Loucy (cell line): ENCODE measurements around the gene HMGN5.
A peak's percentile ranks its signal among the peaks of the same experiment; 100 is the strongest.

ENCODE experiments used
- H2AFZ ChIP-seq: fragments of 200-600 bp; sonication (generic); 2 replicates; pipeline ENCODE4 v1.6.0; 2016; ENCODE audit warnings: antibody characterized with exemption, mild to moderate bottlenecking, low read length, moderate library complexity
- H3F3A ChIP-seq: fragments of 200-600 bp; 2 replicates; pipeline ENCODE4 v1.6.0; 2016; ENCODE audit warnings: antibody characterized with exemption, low read depth, mild to moderate bottlenecking
- H3K27me3 ChIP-seq: fragments of 200-600 bp; sonication (generic); 2 replicates; pipeline ENCODE4 v1.6.1; 2014; ENCODE audit warnings: low read length, mild to moderate bottlenecking; ENCODE audit not compliant: insufficient read depth, poor library complexity, severe bottlenecking
- H3K36me3 ChIP-seq: fragments of 200-600 bp; sonication (generic); 2 replicates; pipeline ENCODE4 v1.6.1; 2016; ENCODE audit warnings: low read length; ENCODE audit not compliant: insufficient read depth
- H3K4me1 ChIP-seq: fragments of 200-600 bp; sonication (generic); 2 replicates; pipeline ENCODE4 v1.5.1; 2014; ENCODE audit warnings: low read length, mild to moderate bottlenecking; ENCODE audit not compliant: insufficient read depth, poor library complexity, severe bottlenecking
- H3K4me2 ChIP-seq: fragments of 200-600 bp; sonication (generic); 2 replicates; pipeline ENCODE4 v1.6.0; 2014; ENCODE audit warnings: antibody characterized with exemption, low read length, low read depth, mild to moderate bottlenecking; ENCODE audit not compliant: poor library complexity, severe bottlenecking
- H3K4me3 ChIP-seq: fragments of 200-600 bp; sonication (generic); 2 replicates; pipeline ENCODE4 v1.5.1; 2014; ENCODE audit warnings: low read length, mild to moderate bottlenecking, mixed read lengths; ENCODE audit not compliant: poor library complexity, severe bottlenecking
- H3K79me2 ChIP-seq: fragments of 200-600 bp; sonication (generic); 2 replicates; pipeline ENCODE4 v1.6.1; 2014; ENCODE audit warnings: low read length; ENCODE audit not compliant: insufficient read depth
- H3K9ac ChIP-seq: fragments of 200-600 bp; sonication (generic); 2 replicates; pipeline ENCODE4 v1.6.0; 2014; ENCODE audit warnings: mild to moderate bottlenecking, low read depth, low read length, moderate library complexity; ENCODE audit not compliant: poor library complexity, severe bottlenecking
- H3K9me2 ChIP-seq: fragments of 200-600 bp; sonication (generic); replicated peaks from 2 replicates; pipeline ENCODE4 v1.6.1; 2016; ENCODE audit warnings: low read depth, low read length, mixed read lengths
- H3K9me3 ChIP-seq: fragments of 200-600 bp; sonication (generic); 2 replicates; pipeline ENCODE4 v1.6.1; 2014; ENCODE audit warnings: mild to moderate bottlenecking, antibody characterized with exemption, low read length, low read depth; ENCODE audit not compliant: insufficient read depth
- H4K20me1 ChIP-seq: fragments of 200-600 bp; sonication (generic); 2 replicates; pipeline ENCODE4 v1.6.0; 2014; ENCODE audit warnings: antibody characterized with exemption, low read length, mild to moderate bottlenecking; ENCODE audit not compliant: insufficient read depth, poor library complexity, severe bottlenecking
- CTCF ChIP-seq: fragments of 200-600 bp; sonication (generic); conservative IDR thresholded peaks from 2 replicates; pipeline ENCODE4 v1.5.1; 2014; ENCODE audit warnings: mild to moderate bottlenecking, antibody characterized with exemption, low read length
- EZH2phosphoT487 ChIP-seq: fragments of 200-600 bp; IDR thresholded peaks from 2 replicates; pipeline ENCODE4 v1.6.1; 2018; ENCODE audit warnings: antibody characterized with exemption, mild to moderate bottlenecking, moderate library complexity, borderline replicate concordance

The HMGN5 gene

GRCh38 chrX:81120936-81121371, 80.8 kb downstream of the HMGN5 start:
- H4K20me1 ChIP-seq = no peaks in the 10 kb centered on the region
- H3K9me3 ChIP-seq = no peaks in the 10 kb centered on the region
- H3K36me3 ChIP-seq = no peaks in the 10 kb centered on the region
- H3K4me2 ChIP-seq = peak overlapping the region; percentile 88
- H3F3A ChIP-seq = no peaks in the 10 kb centered on the region
- peak overlapping the region; percentile 81 for H3K9ac ChIP-seq
- peaks cover 16% of the 10 kb centered on the region for H3K4me1 ChIP-seq
- H3K79me2 ChIP-seq = peaks cover 11% of the 10 kb centered on the region
- peak overlapping the region; percentile 95 for H3K4me3 ChIP-seq
- no peaks in the 10 kb centered on the region for H3K27me3 ChIP-seq
- no peaks in the 10 kb centered on the region for H3K9me2 ChIP-seq
- peak; percentile 61 for TF ChIP-seq CTCF
- no peak for TF ChIP-seq EZH2phosphoT487
- H2AFZ ChIP-seq = peak overlapping the region; percentile 99

GRCh38 chrX:81120258-81120935, 81.3 kb downstream of the HMGN5 start:
- no peaks in the 10 kb centered on the region for H3K9me2 ChIP-seq
- peak overlapping the region; percentile 99 for H2AFZ ChIP-seq
- TF ChIP-seq EZH2phosphoT487 (no peak), CTCF (no peak)
- H3K27me3 ChIP-seq = no peaks in the 10 kb centered on the region
- peak overlapping the region; percentile 95 for H3K4me3 ChIP-seq
- H3F3A ChIP-seq = no peaks in the 10 kb centered on the region
- peak overlapping the region; percentile 88 for H3K4me2 ChIP-seq
- H3K4me1 ChIP-seq = peaks cover 16% of the 10 kb centered on the region
- no peaks in the 10 kb centered on the region for H4K20me1 ChIP-seq
- no peaks in the 10 kb centered on the region for H3K36me3 ChIP-seq
- H3K79me2 ChIP-seq = peaks cover 11% of the 10 kb centered on the region
- H3K9ac ChIP-seq = peak overlapping the region; percentile 81
- no peaks in the 10 kb centered on the region for H3K9me3 ChIP-seq

- Histone ChIP-seq H3K9ac (no peak overlapping the region), H2AFZ (no peak overlapping the region), H3K9me3 (no peaks in the 10 kb centered on the region), H3K4me3 (no peak overlapping the region), H3K27me3 (no peaks in the 10 kb centered on the region), H3K36me3 (no peaks in the 10 kb centered on the region), H3K4me2 (no peak overlapping the region), H3K4me1 (peaks cover 11% of the 10 kb centered on the region), H4K20me1 (no peaks in the 10 kb centered on the region), H3F3A (no peaks in the 10 kb centered on the region), H3K9me2 (no peaks in the 10 kb centered on the region), H3K79me2 (peaks cover 6% of the 10 kb centered on the region)
- TF ChIP-seq EZH2phosphoT487 (no peak), CTCF (no peak)
Measured at GRCh38 chrX:81114757-81115156, 87.0 kb downstream of the HMGN5 start.
